Thoracic aorta (tissue), 2 donors: ENCODE measurements around the gene RAB11FIP5. TPM values are rescaled to one million over a fixed set of nuclear protein-coding genes. Genes with fewer than 3 reads are reported as not detected.
"Not testable (repeated sequence)": the region's sequence is repeated elsewhere in the genome, so short reads cannot be mapped to it uniquely, and the experiment has no call there.

Experiments
- ATAC-seq: fragments of 150-250 bp; one replicate; pipeline ENCODE4 v1.8.0; 2017; ENCODE audit warnings: low read depth; ENCODE audit not compliant: insufficient number of reproducible peaks, low FRiP score
- DNase-seq: peaks from one replicate; pipeline ENCODE4 v3.0.0-alpha.2; 2020; ENCODE audit warnings: low spot score
- H3K27ac ChIP-seq, 2 donors: fragments of 200-600 bp; sonication (generic); 1 replicate in 1 of 2; 2 replicates in 1 of 2; pipeline ENCODE4 v1.5.1; 2016; ENCODE audit warnings: mild to moderate bottlenecking in 2 of 2, moderate library complexity in 2 of 2
- H3K27me3 ChIP-seq: fragments of 200-600 bp; sonication (generic); replicated peaks from 2 replicates; pipeline ENCODE4 v1.6.0; 2016; ENCODE audit warnings: mild to moderate bottlenecking; ENCODE audit not compliant: insufficient read depth
- H3K36me3 ChIP-seq: fragments of 200-600 bp; sonication (generic); one replicate; pipeline ENCODE4 v1.5.1; 2016
- H3K4me1 ChIP-seq, 2 donors: fragments of 200-600 bp; sonication (generic); 1 replicate in 1 of 2; 2 replicates in 1 of 2; pipeline versions ENCODE4 v1.5.1 to v1.6.0; 2016; ENCODE audit warnings: low read depth in 2 of 2, mild to moderate bottlenecking in 1 of 2; ENCODE audit not compliant: control insufficient read depth in 1 of 2
- H3K4me3 ChIP-seq: fragments of 200-600 bp; sonication (generic); 2 replicates; pipeline ENCODE4 v1.5.1; 2016; ENCODE audit warnings: mild to moderate bottlenecking
- H3K9me3 ChIP-seq: fragments of 200-600 bp; sonication (generic); 2 replicates; pipeline ENCODE4 v1.5.1; 2016
- total RNA-seq, 2 donors: library from RNA; depleted of rRNA; stranded (reverse); fragments of >200 nt; gene quantifications; one replicate each; pipeline versions ENCODE4 v1.1.0 to v1.2.3, GENCODE V29; 2016
- TF ChIP-seq, protein P1 (sequence below): fragments of 200-600 bp; sonication (generic); IDR thresholded peaks from one replicate; pipeline ENCODE4 v1.5.1; 2019; ENCODE audit warnings: antibody characterized with exemption

The RAB11FIP5 gene
- total RNA-seq, 2 donors from 2014 or later, result 62.4 to 78.8 TPM

DNA sequence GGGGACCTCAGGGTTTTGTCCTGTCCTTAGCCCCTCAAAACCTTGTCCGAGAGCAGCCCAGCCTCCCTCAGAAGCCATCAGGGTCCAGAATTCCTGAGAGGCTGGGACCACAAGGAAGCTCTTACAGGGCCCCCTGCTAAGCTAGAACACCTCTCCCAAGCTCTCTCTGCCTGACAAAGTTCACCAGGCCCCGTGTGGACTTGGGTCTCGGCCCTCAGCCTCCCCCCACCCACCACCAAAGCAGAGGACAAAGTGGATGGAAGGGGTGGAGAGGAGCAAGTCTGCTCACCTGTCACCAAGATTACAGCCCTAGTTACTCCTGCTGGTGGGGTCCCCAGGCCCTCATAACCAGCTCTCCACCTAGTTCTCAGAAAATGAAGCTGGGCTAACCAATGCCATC lies 16.8 kb downstream of the RAB11FIP5 start:
- Histone ChIP-seq H3K4me1 (peaks cover 22 to 37% of the 10 kb centered on the region in 2 donors), H3K4me3 (no peak overlapping the region), H3K27ac (no peak overlapping the region), H3K36me3 (no peaks in the 10 kb centered on the region), H3K9me3 (no peaks in the 10 kb centered on the region), H3K27me3 (no peaks in the 10 kb centered on the region)
- DNase-seq, result no peak
- TF ChIP-seq, protein P1, sequence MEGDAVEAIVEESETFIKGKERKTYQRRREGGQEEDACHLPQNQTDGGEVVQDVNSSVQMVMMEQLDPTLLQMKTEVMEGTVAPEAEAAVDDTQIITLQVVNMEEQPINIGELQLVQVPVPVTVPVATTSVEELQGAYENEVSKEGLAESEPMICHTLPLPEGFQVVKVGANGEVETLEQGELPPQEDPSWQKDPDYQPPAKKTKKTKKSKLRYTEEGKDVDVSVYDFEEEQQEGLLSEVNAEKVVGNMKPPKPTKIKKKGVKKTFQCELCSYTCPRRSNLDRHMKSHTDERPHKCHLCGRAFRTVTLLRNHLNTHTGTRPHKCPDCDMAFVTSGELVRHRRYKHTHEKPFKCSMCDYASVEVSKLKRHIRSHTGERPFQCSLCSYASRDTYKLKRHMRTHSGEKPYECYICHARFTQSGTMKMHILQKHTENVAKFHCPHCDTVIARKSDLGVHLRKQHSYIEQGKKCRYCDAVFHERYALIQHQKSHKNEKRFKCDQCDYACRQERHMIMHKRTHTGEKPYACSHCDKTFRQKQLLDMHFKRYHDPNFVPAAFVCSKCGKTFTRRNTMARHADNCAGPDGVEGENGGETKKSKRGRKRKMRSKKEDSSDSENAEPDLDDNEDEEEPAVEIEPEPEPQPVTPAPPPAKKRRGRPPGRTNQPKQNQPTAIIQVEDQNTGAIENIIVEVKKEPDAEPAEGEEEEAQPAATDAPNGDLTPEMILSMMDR, result no peak
- ATAC-seq, result no peak

DNA sequence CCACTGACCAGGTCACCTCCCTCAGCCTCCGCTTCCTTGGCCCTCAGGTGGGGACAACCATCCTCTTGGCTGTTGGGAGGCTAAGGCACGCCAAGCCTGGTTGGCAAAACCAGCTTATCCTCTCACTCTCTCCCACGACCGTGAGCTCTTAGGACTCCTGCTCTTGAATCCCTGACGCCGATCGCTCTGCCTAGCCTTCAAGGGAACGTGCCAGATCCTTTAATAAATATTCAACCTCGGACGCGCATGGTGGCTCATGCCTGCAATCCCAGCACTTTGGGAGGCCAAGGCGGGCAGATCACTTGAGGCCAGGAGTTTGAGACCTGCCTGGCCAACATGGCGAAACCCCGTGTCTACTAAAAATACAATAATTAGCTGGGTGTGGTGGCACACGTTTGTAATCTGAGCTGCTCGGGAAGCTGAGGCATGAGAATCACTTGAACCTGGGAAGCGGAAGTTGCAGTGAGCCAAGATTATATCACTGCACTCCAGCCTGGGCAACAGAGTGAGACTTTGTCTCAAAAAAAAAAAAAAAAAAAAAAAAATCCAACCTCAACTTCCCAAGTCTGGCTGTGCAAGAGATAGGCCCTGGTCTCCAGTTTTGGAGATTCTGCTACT lies 19.0 kb downstream of the RAB11FIP5 start:
- Histone ChIP-seq H3K27ac (peak overlapping the region; percentile 40 to 91), H3K4me3 (peak overlapping the region; percentile 19), H3K4me1 (peaks cover 29 to 57% of the 10 kb centered on the region in 2 donors)
- ATAC-seq, H3K27me3 ChIP-seq, H3K9me3 ChIP-seq, H3K36me3 ChIP-seq, DNase-seq: not testable (repeated sequence)

DNA sequence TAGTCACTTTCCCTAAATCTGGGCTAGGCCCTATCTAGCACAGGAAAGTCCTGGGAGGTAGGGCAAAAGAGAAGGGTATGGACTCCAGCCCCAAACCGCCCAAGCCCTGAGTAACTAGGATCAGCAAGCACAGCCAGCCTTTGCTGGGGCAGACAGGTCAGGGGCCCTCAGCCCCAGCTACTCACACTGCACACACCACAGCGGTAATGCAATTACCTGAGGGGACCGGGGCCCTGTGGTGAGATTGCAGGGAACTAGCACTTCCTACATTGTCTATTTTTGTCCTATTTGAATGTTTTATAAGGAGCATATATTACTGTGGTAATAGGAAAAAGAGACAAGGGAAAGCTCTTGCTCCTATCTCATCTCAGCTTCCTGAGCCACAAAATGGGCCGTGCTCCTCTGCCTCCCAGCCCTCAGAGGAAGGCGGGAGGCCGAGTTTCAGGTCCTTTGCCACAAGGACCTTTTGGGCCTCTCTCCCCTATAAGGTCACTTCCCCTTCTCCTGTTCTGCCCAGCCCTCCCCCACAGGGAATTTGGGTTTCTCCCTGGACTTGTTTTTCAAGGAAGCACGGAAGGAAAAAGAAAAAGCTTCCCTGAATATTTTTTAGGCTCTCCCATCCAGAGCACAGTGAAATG lies 20.5 kb downstream of the RAB11FIP5 start:
- peak overlapping the region; percentile 89 to 91 for H3K27ac ChIP-seq

DNA sequence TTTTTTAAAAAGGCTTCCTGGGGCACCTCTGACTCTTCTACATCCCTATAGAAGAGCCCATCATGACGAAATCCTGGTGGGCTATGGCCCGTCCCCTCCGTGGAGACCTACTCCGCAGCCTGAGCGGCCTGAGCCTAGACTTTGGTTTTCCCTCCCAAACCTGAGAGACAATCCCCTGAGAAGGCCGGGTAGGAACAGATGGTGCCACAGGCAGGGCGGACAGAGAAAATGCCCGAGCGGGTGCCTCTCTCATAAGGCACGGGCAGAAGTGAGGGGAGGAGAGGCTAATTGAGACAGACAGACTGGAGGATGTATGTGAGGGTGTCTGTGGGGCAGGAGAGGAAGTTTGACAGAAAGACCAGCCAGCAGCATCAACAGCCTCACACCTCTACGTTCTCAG lies 21.1 kb downstream of the RAB11FIP5 start:
- peaks cover 35 to 77% of the 10 kb centered on the region in 2 donors for H3K4me1 ChIP-seq

More for the DNA sequence above, 20.5 kb downstream of the RAB11FIP5 start:
- Histone ChIP-seq H3K36me3 (no peaks in the 10 kb centered on the region), H3K9me3 (no peaks in the 10 kb centered on the region), H3K4me1 (peaks cover 29 to 71% of the 10 kb centered on the region in 2 donors), H3K27me3 (no peaks in the 10 kb centered on the region), H3K4me3 (no peak overlapping the region)
- TF ChIP-seq, protein P1, result no peak
- DNase-seq (no peak), ATAC-seq (no peak)

DNA sequence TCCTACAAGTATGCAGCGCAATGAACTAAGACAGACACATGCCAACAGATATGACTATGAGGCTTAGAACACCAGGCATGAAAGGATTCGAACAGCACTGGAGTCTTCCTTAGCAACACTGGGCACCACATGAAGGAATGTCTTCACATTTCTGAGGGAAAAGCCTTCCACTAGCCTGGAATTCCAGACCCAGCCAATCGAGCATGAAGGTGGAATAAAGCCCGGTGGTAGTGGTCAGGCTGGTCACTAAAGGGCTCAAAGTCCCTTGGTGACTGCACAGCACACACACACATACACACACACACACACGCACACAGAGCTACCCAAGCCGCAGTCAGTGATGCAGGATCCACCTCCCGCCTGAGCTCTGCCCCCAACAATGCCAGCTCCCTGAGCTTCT lies 21.6 kb downstream of the RAB11FIP5 start:
- H3K27ac ChIP-seq, result peak overlapping the region; percentile 89 to 91
- TF ChIP-seq, protein P1, result no peak
- H3K27me3 ChIP-seq, result no peaks in the 10 kb centered on the region
- DNase-seq (no peak), ATAC-seq (no peak)
- no peak overlapping the region for H3K4me3 ChIP-seq
- H3K9me3 ChIP-seq, result no peaks in the 10 kb centered on the region
- H3K4me1 ChIP-seq, result peaks cover 40 to 82% of the 10 kb centered on the region in 2 donors
- no peaks in the 10 kb centered on the region for H3K36me3 ChIP-seq

More for the DNA sequence above, 21.1 kb downstream of the RAB11FIP5 start:
- Histone ChIP-seq H3K4me3 (no peak overlapping the region), H3K27me3 (no peaks in the 10 kb centered on the region), H3K27ac (peak overlapping the region; percentile 89 to 91), H3K36me3 (no peaks in the 10 kb centered on the region), H3K9me3 (no peaks in the 10 kb centered on the region)
- TF ChIP-seq, protein P1, result no peak
- ATAC-seq (no peak), DNase-seq (no peak)
